ENCODE results near the gene TRIM40.
"Not testable (repeated sequence)": the region's sequence is repeated elsewhere in the genome, so short reads cannot be mapped to it uniquely, and the experiment has no call there.

Gene TRIM40

DNA sequence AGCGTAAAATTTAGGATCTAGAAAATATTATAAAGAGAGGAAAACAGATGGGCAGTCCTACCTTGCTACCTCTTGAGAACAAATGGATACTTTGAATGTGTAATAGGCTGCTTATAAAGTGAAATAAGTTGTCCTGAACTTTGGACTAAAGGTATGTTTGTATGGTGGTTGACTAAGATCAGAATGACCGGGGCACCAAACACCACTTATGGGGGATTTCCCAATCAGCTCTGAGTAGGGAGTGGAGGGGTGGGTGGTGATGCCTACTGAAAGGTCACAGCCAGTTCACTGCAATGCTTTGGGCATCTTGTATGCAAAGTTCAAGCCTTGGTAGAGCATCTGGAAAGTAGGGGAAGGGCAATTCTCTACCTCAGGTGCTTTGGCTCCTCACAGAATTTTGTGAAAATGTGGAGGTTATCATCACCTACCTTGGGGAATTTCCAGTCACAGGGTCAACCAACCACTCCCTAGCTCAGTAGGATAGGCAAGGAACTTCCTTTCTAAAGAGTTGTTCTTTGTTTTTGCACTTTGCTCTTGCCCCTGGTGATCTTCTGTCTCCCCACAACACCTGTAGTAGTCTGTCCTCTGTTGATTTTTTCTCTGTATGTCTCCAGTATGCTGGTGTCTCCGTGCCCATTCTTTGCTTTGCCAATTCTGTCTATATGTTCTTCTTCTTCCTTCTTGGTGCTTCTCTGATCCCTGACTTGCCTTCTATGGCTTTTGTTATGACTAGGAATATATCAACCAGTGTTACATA lies 22.8 kb upstream of the TRIM40 start, which contains the start of gene TRIM31:
TSS of gene TRIM31 (minus strand) at position 88 of the 757 bp plus-strand sequence. CDS start 285 bp downstream, outside the sequence.
- DNase-seq (ENCODE audit: low read depth in 2 of 2) = no peak

GRCh38 chr6:30113841-30114240 lies 22.1 kb upstream of the TRIM40 start:
- no peak for DNase-seq (ENCODE audit: low read depth in 2 of 2)

DNA sequence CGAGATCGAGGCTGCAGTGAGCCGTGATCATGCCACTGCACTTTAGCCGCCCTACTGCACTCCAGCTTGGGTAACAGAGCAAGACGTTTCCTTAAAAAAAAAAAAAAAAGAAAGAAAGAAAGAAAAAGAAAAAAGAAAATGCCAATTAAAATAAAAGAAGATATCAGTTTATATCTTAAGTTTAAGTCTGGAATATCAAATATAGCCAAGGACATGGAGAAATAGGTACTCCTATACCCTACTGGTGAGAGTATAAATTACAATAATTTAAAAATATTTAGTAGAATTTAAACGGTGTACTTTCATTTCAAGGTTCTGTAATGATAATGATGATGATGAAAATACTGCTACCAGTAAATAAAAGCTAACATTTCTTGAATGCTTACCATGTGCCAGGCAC lies 19.2 kb upstream of the TRIM40 start:
- no peak for DNase-seq (ENCODE audit: low read depth in 2 of 2)

GRCh38 chr6:30118691-30119090 lies 17.2 kb upstream of the TRIM40 start:
- not testable (repeated sequence) for DNase-seq (ENCODE audit: low read depth in 2 of 2)

DNA sequence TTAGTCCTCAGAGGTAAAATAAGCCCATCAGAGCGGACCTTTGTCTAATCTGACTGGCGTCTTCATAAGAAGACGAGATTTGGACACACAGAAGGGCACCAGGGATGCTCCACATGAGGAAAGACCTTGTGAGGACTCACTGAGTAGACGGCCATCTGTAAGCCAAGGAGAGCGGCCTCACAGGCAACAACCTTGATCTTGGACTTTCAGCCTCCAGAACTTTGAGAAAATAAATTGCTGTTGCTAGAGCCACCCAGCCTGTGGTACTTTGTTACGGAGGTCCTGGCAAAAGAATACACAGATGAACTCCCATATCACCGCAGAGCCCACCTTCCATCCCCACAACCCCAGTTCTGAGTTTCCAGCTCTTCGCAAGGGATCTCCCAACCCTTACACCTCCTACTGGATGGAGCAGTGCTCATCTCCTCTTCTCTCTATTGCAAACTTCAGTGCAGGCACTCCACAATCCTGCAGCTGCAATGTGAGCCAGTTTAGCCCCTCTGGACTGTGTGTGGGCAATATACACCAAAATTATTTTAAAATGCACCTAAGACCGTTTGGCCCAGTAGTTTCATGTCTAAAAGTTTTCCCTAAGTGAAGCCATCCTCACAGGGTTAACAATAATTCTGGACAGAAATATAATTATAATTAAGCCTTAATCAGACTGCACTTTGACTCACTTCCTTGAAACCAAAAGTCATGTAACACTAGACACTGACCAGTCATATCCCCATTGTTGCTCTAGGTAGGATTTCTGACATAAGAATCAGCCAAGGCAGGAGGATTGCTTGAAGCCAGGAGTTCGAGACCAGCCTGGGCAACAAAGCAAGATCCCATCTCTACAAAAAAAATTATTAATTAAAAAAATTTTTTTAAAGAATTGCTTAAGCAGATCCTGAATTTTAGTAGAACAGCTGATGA lies 14.2 kb upstream of the TRIM40 start:
- no peak for DNase-seq (ENCODE audit: low read depth in 2 of 2)

GRCh38 chr6:30122515-30122914 lies 13.4 kb upstream of the TRIM40 start:
- no peak for DNase-seq (ENCODE audit: low read depth in 2 of 2)

DNA sequence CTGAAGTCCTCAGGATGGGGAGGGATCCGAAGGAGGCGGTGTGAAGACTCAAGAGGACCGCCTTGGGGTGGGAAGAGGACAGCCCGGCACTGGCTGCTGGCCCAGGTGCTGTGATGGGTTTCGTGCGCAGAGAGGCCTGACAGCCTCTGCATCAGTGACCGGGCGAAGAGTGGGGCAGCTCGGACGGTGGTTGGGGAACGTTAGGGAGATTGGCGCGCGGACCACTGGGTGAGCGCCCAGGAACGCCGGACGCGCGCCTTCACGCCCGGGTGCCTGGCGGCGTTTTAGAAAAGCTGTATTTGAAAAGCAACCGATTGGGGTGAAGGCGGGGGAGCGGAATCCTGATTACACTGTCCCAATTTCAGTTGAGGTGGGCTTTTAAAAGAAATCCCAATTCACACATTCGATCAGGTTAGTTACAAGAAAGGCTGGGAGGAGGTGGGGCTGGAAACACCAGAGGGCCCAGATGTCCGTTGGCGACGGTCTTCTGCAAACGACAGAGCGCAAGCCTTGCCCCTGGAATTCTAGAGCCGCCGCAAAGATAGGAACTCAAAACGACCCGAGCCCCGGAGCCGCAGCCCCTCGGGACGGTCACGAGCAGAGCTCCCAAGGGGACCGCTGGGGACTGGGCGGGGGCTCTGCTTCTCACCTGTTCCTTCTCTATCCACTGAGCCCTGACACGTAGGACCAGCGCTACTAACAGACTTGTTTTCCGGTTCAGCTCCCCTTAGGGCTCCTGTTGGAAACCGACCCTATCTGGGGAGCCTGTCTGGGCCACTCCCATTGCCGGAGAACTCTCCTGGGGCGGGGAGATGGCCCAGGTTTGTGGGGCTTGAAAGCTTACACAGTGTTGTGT lies 8.5 kb upstream of the TRIM40 start:
- DNase-seq (ENCODE audit: low read depth in 2 of 2) = no peak

DNA sequence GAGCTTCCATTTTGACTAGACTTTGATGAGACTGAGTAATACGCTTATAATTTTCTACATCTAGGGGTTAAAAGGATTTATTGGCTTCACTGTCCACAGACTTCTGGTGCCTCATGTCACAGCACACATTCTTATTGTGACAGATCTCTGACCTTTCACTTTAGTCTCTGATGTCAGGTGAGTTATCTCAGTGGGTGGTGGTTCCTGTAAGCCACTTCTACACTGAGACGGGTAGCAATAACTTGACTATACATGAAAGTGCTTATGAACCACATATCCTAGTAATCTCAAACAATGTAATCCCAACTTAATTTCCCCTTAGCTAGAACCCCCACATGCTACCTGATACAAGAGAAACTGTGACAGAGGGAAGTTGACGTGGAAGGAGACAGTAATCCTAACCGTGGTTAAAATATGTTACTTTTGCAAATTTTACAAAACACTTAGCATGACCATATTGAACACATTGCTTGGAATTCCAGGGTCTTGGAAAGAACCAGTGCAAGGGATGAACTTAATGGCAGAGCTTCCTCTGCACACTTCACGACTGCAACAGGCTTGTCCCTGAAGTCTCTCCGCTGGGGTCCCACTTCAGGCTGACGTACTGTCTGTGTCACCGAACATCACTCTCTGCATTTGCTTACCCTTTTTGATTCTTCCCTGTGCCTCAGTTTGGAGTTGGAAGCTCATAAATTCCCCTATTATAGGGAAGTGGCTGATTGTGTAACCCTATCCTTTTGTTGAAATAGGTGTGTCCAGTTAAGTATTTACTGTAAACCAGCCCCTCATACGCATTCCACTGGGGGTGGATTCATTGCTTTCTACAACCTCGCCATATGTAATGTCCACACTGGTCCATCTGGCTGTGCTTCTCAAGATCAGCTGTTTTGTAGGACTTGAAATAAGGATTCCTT lies 6.4 kb upstream of the TRIM40 start:
- DNase-seq (ENCODE audit: low read depth in 2 of 2) = no peak

DNA sequence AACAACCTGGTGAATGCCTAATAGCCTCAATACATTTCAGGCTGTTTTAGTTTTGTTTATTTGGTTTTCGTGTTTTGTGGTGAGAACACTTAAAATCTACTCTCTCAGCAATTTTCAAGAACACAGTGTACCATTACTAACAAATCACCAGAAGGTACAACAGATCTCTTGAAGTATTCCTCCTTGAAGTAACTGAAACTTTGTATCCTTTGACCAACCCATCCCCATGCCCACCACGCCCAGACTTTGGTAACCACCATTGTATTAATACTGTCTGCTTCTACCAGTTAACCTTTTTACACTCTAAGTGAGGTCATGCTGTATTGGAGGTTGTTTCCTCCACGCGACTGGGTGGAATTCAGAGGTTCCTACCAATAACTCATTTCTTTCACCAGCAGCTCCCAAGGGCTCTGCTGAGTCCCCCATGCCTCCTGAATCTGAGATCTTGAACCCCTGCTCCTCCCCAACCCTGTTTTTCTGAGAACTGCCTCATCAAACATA lies 5.7 kb upstream of the TRIM40 start:
- DNase-seq (ENCODE audit: low read depth in 2 of 2) = no peak

GRCh38 chr6:30130887-30131862 lies 4.8 kb upstream of the TRIM40 start:
- peak; percentile 31 to 46 for DNase-seq (ENCODE audit: low read depth in 2 of 2)

DNA sequence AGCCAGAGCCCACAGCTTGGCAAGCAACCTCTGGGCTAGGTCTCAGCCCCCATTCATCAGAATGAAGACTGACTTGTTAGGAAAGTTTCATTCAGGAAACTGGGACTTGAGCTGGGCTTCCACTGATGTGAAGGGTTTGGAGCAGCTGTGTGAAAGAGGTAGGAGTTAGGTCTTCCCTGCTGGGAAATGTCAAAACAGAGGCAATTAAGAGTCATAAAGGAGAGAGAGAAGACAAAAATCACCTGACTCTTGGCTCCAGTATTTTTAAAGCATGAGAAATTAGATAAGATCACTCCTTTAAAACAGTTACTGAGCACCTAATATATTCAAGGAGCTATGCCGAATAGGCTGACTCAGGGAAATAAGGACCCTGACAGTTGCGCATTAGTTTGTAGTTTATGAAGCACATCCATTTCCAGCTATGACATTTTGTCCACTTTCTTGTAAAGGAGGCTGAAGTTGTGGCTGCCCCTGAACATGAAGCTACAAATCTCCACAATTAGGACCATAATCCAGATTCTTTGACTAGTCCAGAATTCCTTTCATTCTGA lies 3.9 kb upstream of the TRIM40 start:
- no peak for DNase-seq (ENCODE audit: low read depth in 2 of 2)

GRCh38 chr6:30135147-30135546 lies 793 bp upstream of the TRIM40 start:
- no peak for DNase-seq (ENCODE audit: low read depth in 2 of 2)

DNA sequence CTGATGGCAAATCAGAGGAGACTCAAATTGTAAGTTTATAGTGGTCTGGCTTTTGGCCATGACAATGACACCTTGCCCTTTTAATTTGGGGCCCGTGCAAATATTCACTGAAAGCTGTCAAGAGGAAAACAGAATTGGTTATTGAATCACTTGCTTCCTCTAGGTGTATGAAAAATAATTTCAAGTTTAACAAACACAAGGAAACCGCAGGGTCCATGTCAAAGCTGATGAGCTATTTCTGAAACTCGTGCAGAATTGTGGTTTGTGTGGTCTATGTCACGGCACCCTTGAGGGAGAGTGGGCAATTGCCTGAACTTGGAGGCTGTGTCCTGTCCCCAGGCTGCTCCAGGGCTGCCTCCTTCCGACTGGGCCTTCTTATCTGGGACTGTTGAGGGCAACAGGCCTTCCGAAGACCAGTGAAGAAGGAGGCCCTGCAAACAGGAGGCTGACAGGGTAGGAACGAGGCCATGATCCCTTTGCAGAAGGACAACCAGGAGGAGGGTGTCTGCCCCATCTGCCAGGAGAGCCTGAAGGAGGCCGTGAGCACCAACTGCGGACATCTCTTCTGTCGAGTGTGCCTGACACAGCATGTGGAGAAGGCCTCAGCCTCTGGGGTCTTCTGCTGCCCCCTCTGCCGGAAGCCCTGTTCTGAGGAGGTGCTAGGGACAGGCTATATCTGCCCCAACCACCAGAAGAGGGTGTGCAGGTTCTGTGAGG lies 788 bp downstream of the TRIM40 start:
- no peak for DNase-seq (ENCODE audit: low read depth in 2 of 2)

DNA sequence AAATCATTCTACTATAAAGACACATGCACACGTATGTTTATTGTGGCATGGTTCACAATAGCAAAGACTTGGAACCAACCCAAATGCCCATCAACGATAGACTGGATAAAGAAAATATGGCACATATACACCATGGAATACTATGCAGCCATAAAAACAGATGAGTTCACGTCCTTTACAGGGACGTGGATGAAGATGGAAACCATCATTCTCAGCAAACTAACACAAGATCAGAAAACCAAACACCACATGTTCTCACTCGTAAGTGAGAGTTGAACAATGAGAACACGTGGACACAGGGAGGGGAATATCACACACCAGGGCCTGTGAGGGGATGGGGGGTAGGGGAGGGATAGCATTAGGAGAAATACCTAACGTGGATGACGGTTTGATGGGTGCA lies 4.3 kb downstream of the TRIM40 start:
- DNase-seq (ENCODE audit: low read depth in 2 of 2) = not testable (repeated sequence)

- no peak for DNase-seq (ENCODE audit: low read depth in 2 of 2)
These were observed 6.7 kb downstream of the TRIM40 start for GRCh38 chr6:30142665-30143064.

GRCh38 chr6:30143780-30144179 lies 7.8 kb downstream of the TRIM40 start:
- no peak for DNase-seq (ENCODE audit: low read depth in 2 of 2)

GRCh38 chr6:30144811-30145210 lies 8.9 kb downstream of the TRIM40 start:
- no peak for DNase-seq (ENCODE audit: low read depth in 2 of 2)

DNA sequence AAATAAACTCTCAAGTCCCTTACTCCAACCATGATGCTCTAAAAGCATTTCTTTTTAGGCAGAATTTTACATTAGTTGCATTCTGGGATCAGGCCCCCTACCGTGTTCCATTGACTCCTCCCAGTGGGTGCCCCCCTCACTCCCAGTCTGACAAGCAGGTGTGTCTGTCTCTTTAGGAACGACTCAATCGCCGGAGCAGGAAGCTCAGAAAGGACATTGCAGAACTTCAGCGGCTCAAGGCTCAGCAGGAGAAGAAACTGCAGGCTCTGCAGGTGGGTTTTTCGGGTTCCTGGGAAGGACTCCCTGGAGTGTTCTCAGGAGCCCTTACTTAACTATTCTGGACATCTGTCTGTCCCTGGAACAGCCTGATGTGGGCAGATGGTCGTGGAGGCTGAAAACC lies 9.9 kb downstream of the TRIM40 start:
- DNase-seq (ENCODE audit: low read depth in 2 of 2) = no peak
